ENCODE measurements around the gene SF3A1. TPM values are rescaled to one million over a fixed set of nuclear protein-coding genes. Genes with fewer than 3 reads are reported as not detected.

SF3A1 gene
- total RNA-seq, 4 donors from 2014 or later = 52.8 to 193 (median 135) TPM

GRCh38 chr22:30308518-30309230 lies 48.0 kb downstream of the SF3A1 start:
- Histone ChIP-seq H3K4me3 (replicated peaks in 1 of 3) (no peak overlapping the region), H3K27ac (peak overlapping the region; percentile 51 to 87 (median 84)), H3K36me3 (no peaks in the 10 kb centered on the region), H3K4me1 (peaks cover 92 to 98% of the 10 kb centered on the region in 2 donors), H3K27me3 (no peaks in the 10 kb centered on the region), H3K9me3 (no peaks in the 10 kb centered on the region)
- intact Hi-C loops (cut with DNase I) = no loop called here
- TF ChIP-seq CTCF (IDR thresholded peaks at IDR 0.05) (no peak), POLR2A (IDR thresholded peaks at IDR 0.05) (no peak)
- WGBS, 2 donors = 74 to 79% methylated on average over 5 of the region's 5 CpGs
- DNase-seq = no peak

GRCh38 chr22:30308093-30308492 lies 48.6 kb downstream of the SF3A1 start:
- H3K9me3 ChIP-seq = no peaks in the 10 kb centered on the region
- intact Hi-C loops (cut with DNase I) = no loop called here
- no peaks in the 10 kb centered on the region for H3K27me3 ChIP-seq
- H3K4me1 ChIP-seq = peaks cover 98 to 100% of the 10 kb centered on the region in 2 donors
- peak overlapping the region; percentile 51 to 87 (median 84) for H3K27ac ChIP-seq
- no peaks in the 10 kb centered on the region for H3K36me3 ChIP-seq
- WGBS, 2 donors = 60 to 85% methylated on average over 2 of the region's 2 CpGs
- no peak overlapping the region for H3K4me3 ChIP-seq (replicated peaks in 1 of 3)
- no peak for TF ChIP-seq POLR2A (IDR thresholded peaks at IDR 0.05)
- no peak for TF ChIP-seq CTCF (IDR thresholded peaks at IDR 0.05)
- DNase-seq = peak in 1 of 2 donors; percentile 49

GRCh38 chr22:30307041-30307574 lies 49.6 kb downstream of the SF3A1 start:
- no peak for DNase-seq
- H3K36me3 ChIP-seq = no peaks in the 10 kb centered on the region
- intact Hi-C loops (cut with DNase I) = no loop called here
- 72 to 89% methylated on average over 4 of the region's 4 CpGs for WGBS, 2 donors
- TF ChIP-seq POLR2A (IDR thresholded peaks at IDR 0.05) (no peak), CTCF (IDR thresholded peaks at IDR 0.05) (no peak)
- no peaks in the 10 kb centered on the region for H3K27me3 ChIP-seq
- peak overlapping the region; percentile 39 to 87 (median 84) for H3K27ac ChIP-seq
- H3K9me3 ChIP-seq = no peaks in the 10 kb centered on the region
- H3K4me3 ChIP-seq (replicated peaks in 1 of 3) = no peak overlapping the region
- peaks cover 98 to 100% of the 10 kb centered on the region in 2 donors for H3K4me1 ChIP-seq

GRCh38 chr22:30306627-30307011 lies 50.1 kb downstream of the SF3A1 start:
- 90 to 92% methylated on average over 1 of the region's 1 CpG for WGBS, 2 donors
- peaks cover 98 to 100% of the 10 kb centered on the region in 2 donors for H3K4me1 ChIP-seq
- peak overlapping the region; percentile 84 to 88 (median 87) for H3K27ac ChIP-seq
- TF ChIP-seq POLR2A (IDR thresholded peaks at IDR 0.05) (no peak), CTCF (IDR thresholded peaks at IDR 0.05) (no peak)
- intact Hi-C loops (cut with DNase I) = no loop called here
- no peaks in the 10 kb centered on the region for H3K9me3 ChIP-seq
- H3K36me3 ChIP-seq = no peaks in the 10 kb centered on the region
- no peak overlapping the region for H3K4me3 ChIP-seq (replicated peaks in 1 of 3)
- H3K27me3 ChIP-seq = no peaks in the 10 kb centered on the region
- no peak for DNase-seq

GRCh38 chr22:30305906-30306626 lies 50.6 kb downstream of the SF3A1 start:
- 61 to 63% methylated on average over 3 of the region's 3 CpGs for WGBS, 2 donors

More at GRCh38 chr22:30305906-30306626, 50.6 kb downstream of the SF3A1 start:
- Histone ChIP-seq H3K36me3 (no peaks in the 10 kb centered on the region), H3K27me3 (no peaks in the 10 kb centered on the region), H3K4me3 (replicated peaks in 1 of 3) (no peak overlapping the region), H3K9me3 (no peaks in the 10 kb centered on the region), H3K27ac (peak overlapping the region; percentile 84 to 88 (median 87)), H3K4me1 (peaks cover 100% of the 10 kb centered on the region in 2 donors)
- intact Hi-C loops (cut with DNase I) = no loop called here
- no peak for DNase-seq
- TF ChIP-seq CTCF (IDR thresholded peaks at IDR 0.05) (no peak), POLR2A (IDR thresholded peaks at IDR 0.05) (no peak)
